HG03139 (cell line): ENCODE results near the gene PDGFD.

ENCODE experiments used
- ATAC-seq: cut with Tn5 transposase; IDR thresholded peaks from one replicate; pipeline ENCODE4 v1.9.1; 2021; ENCODE audit not compliant: unreplicated experiment

The PDGFD gene

DNA sequence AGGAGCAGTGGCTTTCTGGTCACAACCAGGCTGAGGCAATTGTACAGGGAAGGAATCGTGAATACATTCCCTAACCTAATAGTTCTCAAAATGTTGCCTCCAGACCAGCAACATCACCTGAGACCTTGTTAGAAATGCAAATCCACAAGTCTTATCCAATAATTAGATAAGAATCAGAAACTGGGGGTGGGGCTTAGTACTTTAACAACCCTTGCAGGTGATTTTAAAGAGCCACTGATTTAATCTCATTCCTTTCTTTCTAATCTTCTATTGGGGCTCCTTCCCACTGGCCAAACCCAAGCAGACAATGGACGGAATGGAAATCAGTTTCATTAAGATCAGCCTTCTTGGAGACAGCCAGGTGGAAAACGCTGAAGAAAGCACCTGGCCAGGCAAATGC is 269.9 kb downstream of the PDGFD start:
- no peak for ATAC-seq

DNA sequence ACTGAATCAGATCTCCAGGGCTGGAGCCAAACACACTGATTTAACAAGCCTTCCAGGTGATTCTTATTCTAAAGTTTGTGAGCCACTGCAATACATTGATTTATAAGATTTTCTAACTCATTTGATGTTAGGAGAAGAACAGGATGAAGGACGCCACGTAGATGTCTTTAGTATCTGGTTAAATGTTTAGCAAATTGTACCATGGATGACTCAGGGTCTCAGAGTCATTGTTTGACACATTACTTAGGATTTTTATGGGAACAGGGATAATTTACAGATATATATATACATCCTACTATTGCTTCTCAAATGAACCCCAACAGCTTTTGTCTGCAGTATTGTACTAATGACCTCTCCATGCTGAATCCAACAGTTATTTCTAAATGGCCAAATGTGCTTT is 270.6 kb downstream of the PDGFD start:
- ATAC-seq, result no peak

DNA sequence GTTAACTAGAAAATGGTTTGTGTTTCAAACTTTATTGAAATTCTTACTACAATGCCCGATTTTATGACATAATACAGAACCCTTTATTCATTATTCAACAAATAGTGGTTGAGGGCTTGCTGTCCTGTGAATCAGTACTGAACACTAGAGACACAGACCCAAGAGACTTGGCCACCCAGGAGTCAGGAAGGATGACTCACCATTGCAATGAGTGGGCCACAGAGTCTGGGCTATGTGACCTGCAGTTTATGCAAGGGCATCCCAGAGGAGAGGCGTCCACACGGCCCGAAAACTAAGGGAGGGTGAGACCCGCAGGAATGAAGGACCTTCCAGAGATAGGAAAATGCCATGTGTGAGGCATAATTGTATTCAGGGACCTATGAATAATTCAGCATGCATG is 271.3 kb downstream of the PDGFD start:
- no peak for ATAC-seq

DNA sequence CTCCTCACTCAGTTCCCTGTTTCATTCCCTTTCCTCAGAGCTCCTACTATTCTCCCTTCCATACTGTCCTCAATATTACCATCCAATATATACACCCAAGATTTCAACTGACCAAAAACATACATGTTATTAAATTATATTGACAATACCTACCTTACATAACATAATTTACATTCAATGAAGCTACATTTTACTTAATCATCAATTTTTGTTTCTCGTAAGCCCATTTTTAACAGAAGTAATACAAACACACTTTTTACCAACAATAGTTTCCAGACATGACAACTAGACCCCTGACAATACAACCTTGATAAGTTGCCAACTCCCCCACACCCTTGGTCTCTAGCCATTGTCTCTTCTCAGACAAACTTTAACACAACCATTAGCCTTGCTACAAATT is 273.3 kb downstream of the PDGFD start:
- no peak for ATAC-seq

DNA sequence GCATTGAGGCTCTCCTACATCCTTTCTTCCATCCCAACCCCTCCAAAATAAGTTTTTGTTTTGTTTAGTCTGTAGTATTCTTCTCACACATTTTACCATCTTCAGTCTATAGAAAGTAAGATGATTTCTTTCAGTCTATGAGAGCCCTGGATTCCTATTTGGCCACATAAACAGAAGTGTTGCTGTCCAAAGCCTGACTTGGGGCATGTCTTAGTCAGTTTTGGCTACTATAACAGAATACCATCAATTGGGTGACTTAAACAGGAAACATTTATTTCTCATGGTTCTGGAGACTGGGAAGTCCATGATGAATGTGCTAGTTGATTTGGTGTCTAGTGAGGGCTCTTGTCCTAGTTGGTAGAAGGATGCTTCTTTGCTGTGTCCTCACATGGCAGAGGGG is 274.3 kb downstream of the PDGFD start:
- no peak for ATAC-seq

DNA sequence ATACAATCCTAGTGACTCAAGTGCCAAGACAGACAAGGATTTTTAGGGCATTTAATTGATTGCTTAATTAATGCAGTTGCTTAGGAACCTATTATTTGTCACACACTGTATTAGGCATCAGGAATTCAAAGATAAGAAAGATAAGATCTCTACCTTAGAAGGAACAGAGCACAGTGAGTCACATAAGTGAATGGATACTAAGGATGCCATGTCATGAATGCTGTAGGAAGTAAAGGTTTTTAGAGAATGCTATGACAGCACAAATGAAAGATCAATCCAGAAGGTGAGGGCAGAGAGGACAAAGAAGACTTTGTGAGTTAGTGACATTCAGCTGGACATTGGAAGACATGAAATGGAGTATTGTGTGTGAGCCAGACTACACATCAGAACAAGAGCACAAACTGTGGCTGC is 275.4 kb downstream of the PDGFD start:
- ATAC-seq, result no peak

DNA sequence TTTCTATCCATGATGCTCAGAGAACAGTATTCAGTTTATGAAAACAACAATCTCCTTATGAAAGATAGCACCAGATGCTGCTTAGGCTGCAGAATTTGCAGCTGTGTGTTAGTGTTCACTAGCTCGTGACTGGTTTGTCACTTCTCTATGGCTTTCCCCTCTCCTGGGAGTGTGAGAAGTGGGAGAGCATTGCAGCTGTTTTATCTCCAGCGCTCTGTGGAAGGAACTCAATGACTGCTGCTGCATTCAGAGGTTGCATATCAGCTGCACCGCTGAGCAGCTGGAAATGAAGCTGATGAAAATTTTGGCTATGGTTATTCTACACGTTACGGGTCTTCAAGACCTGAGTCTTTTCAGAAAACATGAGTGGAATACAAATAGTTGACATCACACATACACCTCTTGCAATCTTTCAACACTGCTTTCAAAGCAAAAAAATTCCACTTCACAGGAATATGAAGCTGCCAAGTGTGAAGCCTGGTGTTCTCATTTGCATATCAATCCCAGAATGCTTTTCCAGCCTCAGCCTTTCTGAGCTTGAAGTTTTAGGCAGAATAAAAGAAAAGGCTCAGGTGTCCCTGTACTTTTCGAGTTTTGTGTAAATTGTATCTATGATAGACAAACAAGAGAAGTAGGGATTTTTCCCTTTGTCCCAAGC is 276.8 kb downstream of the PDGFD start:
- no peak for ATAC-seq

DNA sequence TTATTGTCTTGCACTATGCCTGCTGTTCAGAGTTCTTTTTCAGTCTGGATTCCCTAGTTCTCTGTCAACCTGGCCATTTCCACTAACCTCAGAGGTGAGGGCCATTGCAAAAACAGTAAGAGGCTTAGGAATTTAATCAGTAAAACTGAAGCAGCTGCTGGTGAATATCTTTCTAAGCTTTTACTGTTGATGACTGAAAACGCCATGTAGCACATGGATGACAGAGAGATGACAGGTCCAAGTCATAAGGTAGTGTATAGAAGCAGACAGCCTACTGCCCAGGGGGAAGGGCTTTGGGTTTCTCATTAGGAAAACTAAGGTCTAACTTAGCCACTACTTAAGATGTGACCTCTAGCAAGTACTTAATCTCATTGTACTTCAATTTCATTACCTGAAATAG is 280.1 kb downstream of the PDGFD start:
- ATAC-seq, result no peak

DNA sequence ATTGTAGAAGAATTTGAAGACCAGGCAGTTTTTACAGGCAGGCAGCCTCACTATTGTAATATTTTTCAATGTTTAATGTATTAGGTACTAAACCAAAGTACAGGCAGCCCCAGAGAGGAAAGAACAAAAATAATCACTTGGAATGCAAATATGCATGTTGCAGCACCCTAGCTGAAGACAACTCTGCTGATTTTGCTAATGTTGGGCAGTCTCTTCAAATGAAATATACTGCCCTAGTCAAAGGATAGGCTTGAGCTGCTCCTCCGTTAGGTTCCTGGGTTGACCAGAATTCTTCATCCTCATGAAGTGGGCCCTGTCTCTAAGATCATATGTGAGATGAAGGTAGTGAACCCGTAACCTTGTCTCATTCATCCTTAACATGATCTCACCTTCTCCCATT is 280.7 kb downstream of the PDGFD start:
- ATAC-seq, result no peak

DNA sequence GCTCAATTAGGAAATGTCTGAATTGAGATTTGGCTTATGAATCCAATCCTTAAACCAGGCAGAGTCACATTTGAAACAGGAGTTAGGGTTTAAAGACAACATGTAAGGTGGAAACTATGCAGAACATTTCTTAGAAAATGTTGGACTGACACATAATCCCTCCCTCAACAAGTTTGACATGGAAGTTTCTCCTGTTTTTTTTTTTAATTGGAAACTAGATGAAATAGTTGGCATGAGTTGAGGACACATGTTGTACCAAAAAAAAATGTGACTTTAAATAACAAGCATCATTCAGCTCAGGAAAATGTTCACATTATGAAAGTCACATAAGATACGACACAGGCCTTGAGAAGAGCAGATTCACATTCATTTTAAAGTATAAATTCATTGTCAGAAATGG is 282.4 kb downstream of the PDGFD start:
- ATAC-seq, result no peak

DNA sequence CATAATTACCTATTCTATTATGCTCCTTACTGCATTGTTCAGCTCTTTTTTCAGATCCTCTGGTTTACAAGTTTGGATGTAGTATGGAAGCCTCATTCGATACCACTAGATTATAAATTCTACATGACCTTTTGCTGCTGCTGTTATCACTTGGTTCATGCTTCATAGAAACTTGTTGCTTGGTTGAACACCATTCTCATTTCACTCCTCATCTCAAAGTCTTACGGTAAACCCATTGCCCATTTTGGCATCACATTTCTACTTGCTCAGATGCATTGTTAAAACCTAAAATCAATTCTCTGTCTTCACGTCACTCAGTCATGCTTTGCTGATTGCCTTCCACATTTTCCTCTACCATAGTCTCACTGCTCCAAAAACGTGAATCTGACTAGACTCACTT is 283.0 kb downstream of the PDGFD start:
- no peak for ATAC-seq

DNA sequence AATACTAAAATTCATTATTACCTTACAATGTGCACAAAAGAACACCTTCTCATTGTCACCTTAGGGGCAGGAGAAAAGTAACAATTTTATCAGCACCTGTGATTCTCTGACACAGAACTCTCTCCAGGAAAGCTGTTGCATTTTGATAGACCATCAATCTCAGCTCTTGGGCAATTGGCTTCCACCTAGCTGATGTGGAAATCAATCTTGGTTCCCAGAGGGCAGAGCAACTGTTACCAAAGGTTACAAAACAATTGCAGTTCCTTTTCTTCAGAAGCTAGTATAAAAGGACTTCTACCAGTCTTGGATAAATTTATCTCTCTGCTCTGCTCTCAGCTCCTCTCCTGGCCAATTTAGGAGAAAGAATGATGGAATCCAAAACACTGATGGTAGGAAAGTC is 285.3 kb downstream of the PDGFD start:
- ATAC-seq, result no peak

DNA sequence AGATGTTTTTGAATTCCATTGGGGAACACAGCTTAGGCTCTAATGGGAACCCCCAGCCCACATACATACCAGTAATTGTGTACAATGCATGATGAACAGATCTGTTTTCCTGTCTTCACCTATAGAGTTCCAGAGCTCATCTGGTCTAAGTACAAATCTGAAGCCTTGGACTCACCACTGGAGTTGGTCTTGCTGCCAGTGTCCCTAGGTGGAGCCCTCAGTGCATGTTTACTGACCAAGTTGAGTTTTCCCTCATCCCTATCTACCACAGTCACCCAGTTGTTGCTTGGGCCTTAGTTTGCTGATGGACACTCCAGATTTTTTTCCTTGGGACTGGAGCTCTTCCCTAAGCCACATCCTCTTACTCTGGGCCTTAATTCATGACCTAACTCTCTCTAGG is 286.7 kb downstream of the PDGFD start:
- no peak for ATAC-seq

DNA sequence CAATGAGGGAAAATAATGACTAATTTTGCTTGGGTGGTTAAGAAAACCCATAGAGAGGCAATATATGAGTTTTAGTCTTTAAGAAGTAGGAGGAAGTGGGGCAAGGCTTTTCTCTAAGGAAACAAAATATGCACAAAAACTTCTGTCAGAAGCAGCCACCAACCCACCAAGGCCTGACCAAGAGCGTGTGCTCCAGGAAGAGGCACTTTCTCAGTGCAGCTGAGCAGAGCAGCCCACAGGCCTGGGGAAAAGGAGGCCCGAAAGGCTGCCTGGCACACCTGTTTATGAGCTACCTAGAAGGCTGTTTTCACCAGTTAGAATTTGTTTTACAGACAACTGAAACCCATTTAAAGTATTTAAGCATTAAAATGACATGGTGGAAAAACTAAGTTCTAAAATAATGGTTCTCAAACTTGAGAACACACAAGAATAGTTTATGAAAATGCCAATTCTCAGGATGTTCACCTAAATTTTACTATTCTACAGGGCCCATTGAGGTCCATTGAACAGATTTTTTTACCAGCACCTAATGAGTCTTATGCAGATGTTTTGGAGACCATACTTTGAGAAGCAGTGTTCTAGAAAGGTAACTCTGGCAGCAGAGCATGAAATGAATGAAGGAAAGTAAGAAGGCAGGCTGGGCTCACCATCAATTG is 288.0 kb downstream of the PDGFD start:
- peak; percentile 85 for ATAC-seq

DNA sequence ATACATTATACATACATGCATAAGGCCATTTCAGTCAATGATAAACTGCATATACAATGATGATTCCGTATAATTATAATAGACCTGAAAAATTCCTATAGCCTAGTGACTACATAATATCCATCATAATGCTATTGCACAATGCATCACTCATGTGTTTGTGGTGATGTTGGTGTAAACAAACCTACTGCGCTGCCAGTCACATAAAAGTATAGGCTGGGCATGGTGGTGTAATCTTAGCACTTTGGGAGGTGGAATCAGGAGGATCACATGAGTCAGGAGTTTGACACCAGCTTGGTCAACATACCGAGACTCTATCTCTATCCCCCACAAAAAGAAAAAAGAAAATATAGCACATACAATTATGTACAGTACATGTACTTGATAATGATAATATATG is 291.2 kb downstream of the PDGFD start:
- ATAC-seq, result no peak

DNA sequence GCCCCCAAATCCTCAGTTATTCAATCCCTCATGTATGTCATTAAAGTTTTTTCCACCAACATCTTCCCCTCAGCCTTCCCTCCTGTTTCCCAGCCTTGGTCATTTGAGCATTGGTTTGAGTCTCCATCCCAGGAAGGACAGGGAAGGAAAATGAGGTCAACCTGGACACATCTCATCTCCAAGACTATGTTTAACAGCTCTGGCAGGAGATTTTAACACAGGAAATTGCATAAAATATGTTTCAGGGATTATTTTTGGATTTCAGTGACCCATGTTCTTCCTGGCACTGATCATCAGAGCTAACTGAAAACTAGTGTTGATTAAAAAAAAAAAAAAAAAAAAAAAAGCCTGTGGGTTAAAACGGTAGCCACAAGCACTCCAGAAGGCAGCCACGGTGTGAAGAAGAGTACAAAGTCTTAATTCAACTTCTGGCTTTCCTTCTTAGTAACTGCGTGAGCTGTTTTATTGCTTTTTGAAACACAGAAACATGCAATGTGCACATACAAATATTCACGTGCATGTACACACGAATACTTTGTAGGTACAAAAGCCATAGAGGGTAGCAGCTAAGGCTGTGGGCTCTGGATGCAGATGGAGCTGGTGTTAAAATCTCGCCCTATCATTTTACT is 291.9 kb downstream of the PDGFD start:
- ATAC-seq, result no peak

DNA sequence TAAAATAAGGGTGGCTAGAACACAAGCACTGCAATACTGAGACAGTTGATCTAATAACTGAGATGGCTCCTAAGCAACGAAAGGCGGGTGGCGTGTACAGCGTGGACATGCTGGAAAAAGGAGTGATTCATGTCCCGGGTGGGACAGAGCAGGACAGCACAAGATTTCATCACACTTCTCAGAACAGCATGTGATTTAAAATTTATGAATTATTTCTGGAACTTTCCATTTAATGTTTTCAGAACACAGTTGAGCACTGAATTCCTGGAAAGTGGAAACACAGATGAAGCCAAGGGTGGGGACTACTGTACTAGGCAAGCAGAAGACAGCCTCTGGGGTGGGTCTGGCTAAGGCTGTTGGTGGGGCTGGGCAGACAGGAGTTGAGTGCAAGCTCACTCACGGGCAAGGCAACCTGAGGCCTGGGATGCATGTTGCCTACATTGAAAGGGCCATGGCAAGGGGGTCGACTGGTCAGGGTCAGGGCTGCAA is 293.1 kb downstream of the PDGFD start:
- ATAC-seq, result no peak

DNA sequence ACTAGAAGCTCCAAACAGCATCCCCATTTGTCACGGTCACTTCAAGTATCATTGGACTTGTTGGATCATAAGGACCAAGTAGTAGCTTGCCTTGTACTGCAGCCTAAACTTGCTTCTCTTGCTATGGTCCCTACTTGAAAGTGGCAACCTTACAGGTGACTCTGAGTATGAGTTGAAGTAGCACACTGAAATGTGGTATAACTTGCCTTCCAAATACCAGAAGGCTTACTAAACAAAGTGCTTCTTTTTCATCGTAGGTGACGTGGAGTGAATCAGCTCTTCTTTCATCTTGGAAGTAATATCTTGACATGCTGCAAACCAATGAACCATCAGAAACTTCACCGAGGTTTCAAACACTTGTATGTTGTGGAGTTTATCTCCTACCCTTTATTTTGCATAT is 296.5 kb downstream of the PDGFD start:
- ATAC-seq, result no peak

DNA sequence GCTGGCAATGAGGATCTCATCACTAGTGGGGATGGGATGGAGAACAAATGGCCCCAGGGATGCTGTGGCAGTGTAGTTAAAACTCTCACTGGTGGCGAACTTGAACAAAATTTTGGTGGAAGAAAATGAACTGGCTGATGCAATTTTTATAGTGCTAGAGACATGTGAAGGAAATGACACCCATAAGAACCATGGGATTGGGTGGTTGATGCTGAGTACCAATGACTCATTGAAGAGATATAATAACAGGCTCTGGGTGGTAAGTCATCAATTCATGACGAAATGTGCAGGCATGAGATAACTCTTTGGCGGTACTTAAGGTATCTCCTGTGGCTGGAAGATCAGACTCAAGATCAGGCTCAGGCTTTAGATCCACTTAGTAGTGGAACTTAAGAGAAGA is 300.4 kb downstream of the PDGFD start:
- ATAC-seq, result no peak

DNA sequence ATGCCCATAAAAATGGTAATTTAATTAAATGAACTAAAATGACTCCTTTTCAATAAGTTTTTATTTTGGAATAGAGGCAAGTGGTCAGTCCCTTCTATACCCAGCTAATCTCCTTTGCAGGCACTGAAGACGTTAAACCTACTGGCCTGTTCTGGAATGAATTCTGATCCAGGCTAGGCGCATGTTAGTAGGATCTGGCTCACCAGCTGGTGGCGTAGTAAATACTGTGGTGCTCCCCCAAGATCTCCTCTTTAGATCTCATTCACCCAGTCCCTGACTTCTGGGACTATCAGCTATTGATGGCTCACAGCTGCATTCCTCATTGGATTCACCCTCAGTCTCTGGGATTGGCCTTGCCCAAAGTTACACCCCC is 301.2 kb downstream of the PDGFD start:
- no peak for ATAC-seq

DNA sequence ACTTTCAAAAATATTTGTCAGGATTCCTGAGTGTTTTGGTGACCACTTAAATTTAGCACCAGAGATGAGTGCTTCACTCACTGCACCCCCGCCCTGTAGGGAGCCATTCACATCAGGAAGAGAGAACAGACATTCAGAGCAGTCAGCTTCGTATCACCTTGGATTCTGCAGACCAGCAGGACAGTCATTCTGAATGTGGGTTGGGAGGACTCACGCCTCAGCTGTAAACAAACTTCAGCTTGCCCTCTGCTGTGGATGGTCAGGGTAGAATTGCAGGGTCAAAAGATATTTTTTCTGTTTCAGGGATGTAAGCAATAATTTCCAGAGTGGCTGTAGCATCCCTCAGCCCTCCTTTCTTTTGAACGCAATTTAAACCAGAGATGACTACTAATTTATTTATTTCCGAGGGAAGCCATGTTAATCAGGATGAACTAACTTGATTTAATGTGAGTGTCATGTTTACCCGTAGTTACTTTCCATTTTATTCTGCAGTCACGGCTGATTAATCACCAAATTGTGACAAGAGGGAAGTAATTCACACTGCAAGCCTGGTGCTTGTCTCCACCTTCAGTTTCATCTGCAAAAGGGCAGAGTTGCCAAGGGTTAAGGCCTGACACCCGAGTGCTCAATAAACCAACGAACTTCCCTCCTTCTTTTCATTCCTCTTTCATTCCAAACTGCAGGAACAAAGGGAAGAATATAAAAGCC is 301.7 kb downstream of the PDGFD start:
- no peak for ATAC-seq
